Stimulated activated CD4-positive, alpha-beta T cell treated with anti-CD3 and anti-CD28 coated beads, Interleukin-12 subunit alpha, Interleukin-12 subunit beta, amount 100 ng/mL, for 48 hours (primary cell): ENCODE results near the gene HSPA12A.
"Not testable (repeated sequence)": the region's sequence is repeated elsewhere in the genome, so short reads cannot be mapped to it uniquely, and the experiment has no call there.

Source experiments
- DNase-seq, 3 donors: peaks; one replicate each; pipeline ENCODE4 v3.0.0-alpha.2; 2020; ENCODE audit warnings: low read depth in 2 of 3, low spot score in 1 of 3

The HSPA12A gene

DNA sequence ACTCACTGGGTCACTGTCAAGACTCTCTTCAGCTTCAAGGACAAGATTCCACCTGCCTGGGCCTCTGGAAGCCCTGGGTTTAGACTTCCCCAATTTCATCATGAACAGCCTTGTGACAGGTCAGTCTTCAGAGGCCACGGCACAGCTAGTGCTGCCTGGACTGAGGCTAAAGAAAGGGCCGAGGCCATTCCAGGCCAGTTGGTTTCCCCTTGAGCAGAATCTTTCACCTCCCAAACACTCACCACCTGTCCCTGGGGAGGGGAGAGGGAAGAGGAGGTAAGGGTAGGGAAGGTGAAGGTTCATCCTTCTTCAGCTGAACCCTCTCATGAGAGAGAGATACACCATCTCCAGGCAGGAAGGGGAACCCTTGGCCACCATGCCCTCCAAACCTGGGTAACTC is 24.3 kb downstream of the HSPA12A start:
- DNase-seq, result no peak

DNA sequence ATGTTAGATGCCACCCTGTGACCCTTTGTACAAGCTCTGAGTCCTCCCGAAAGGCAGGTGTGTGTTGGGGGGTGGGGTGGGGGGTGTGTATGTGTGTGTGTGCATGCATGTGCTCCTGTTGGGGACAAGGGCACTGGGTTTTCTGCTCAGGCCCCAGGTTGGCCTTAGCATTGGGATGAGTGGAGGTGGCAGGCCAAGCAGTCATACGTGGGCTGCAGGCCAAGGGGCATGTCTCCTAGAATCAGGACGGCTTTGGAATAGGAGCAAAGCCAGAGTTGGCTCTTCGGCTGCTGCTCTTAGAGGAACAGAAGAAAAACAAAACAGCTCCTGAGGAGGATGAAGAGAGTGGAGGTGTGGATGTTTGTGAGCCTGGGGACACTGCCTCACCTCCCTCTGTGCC is 26.0 kb downstream of the HSPA12A start:
- DNase-seq, result no peak

DNA sequence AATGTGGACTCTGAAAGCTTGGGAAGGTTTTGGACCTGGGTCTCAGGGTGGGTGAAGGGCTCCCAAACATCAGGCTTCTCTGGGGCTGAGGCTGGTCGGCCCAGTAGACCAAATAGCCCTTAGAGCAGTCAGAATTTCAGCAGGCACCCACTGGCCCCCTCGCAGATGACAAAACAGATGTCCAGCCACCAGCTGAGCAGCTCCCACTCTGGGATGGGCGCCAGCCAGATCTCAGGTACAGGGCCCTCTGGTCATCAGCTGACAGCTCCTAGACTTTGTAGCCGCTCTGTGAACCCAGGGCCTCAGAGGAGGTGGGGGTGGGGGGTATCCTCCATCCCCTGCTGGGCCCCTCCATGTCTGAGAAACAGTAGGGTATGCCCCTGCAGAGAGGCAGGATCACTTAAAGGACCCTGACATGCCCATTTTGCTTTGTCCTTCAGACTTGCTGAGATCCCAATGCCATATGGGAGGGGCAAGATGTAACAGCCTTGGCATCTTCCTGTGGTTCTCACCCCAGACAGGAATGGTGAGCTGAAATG is 26.5 kb downstream of the HSPA12A start:
- DNase-seq, result no peak

DNA sequence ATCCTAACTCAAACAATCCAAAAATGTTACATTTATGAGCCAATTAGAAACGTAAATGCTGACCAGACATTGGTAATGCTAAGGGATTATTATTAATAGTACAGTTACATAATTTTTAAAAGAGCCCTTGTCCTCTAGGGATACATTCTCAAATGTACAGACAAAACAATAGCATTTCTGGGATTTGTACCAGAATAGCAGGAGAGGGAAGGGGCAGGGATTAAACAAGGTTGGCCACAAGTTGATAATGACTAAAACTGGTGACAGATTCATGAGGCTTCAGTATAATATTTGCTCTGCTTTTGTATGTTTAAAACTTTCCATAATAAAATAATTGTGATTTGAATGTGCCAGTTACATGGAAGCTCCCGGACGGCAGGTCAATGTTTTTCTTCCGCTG is 27.0 kb downstream of the HSPA12A start:
- no peak for DNase-seq

DNA sequence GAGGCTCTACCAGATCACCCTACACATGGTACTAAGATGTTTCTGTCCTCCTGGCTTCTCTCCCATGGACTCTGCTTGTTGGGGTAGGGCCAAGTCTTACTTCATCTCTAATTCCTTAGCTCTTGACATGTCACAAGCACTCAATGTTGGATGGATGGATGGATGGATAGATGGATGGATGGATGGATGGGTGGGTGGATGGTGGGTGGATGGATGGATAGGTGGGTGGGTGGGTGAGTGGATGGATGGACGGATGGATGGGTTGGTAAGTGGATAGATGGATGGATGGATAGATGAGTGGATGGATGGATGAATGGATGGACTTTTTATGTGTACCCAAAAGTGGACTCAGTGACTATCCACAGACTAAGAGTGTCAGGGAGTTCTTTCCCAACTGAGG is 28.5 kb downstream of the HSPA12A start:
- no peak for DNase-seq

DNA sequence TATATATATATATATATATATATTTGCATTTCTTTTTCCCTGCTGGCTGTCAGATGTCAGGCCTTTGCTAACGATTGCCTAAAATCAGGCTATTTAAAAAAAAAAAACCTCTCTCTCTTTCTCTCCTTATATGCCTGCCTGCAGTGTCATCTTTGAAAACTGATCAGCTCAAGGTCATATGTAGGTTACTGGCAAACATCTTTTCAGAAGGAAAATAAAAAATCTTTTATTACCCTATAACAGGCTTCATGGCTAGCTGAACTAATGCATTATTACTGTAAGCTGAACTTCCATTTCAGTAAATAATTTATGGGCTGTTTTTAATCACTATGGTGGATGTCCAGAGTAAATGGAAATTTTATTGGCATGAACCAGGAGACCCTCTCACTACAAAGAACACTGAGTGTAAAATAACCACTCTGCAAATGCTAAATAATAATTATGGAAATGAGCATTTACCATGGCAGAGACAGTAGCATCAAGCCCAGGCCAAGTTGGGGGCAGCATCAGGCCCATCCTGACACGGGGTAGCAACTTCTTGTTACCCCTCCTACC is 29.3 kb downstream of the HSPA12A start:
- DNase-seq, result no peak

DNA sequence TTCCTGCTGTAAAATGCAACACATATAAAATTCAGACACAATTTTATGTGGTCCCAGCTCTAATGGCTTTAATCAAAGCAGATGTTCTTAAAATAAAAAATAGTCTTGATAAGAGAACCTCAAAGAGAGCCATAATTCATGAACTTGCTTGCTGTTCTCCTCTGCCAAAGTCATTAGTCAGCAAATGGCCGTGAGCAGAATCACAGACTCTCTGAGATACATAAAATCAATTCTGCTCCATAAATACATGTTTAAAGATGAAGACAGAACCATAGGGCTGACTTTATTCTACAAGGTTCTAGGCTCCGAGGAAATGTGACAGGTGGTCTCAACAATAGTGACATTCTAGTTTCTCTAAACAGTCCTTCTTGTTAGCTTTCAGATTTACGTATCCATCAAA is 29.8 kb downstream of the HSPA12A start:
- DNase-seq, result no peak

DNA sequence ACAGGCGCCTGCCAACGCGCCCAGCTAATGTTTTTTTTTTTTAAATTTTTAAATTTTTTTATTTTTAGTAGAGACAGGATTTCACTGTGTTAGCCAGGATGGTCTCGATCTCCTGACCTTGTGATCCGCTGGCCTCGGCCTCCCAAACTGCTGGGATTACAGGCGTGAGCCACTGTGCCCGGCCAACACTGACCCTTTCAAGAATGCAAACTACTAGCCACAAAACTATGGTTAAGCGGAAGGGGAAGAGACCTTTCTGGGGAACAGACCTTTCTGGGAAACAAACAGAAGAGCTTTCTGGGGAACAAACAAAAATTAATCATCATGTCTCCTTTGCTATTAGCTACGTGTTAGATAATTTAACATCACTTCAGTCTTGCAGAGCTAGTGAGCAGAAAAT is 30.6 kb downstream of the HSPA12A start:
- DNase-seq, result not testable (repeated sequence)

DNA sequence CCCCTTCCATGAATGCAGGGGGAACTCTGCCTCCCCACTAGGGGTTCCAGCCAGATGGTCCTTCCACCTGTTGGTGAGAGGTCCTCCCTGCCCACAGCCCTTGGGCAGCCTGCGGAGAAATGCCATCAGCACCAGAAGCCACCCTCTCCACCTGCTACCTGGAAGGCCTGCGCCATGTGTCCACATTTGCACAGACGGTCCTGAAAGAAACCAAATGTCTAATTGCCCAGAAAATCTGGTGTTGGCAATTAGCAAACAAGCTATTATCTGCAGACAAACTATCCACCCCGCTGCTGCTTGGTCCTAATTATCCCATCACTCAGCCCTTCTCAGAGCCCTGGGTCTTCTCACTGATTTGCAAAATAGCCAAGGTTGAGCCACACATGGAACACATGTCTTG is 32.3 kb downstream of the HSPA12A start:
- DNase-seq, result no peak

DNA sequence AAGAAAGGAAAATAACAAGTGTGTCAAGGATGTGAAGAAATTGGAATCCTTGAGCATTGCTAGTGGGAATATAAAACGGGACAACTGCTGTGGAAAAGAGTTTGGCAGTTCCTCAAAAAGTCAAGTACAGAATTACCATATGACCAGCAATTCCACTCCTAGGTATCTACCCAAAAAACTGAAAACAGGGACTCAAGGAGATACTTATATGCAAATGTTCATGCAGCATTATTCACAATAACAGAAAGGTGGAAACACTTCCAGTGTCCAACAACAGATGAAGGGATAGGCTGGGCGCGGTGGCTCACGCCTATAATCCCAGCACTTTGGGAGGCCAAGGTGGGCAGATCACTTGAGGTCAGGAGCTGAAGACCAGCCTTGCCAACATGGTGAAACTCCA is 33.5 kb downstream of the HSPA12A start:
- DNase-seq, result no peak

DNA sequence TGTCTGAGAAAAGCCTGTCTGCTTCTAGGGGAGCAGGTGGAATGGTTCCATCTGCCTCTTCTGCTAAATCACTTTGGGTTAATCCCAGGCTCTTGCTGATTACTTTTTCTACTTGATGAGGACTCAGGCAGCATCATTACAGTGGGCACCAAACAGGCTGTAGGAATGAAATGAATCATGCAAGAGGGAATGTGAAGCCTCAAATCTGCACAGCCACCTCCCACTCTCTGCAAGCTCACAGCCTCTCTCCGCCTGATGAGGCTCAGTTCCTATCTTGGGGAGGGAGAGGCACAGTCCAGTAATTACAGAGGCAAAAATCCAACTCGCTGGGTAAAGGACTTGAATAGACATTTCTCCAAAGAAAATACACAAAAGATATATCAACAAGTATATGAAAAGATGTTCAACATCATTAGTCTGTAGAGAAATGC is 34.0 kb downstream of the HSPA12A start:
- DNase-seq, result no peak

DNA sequence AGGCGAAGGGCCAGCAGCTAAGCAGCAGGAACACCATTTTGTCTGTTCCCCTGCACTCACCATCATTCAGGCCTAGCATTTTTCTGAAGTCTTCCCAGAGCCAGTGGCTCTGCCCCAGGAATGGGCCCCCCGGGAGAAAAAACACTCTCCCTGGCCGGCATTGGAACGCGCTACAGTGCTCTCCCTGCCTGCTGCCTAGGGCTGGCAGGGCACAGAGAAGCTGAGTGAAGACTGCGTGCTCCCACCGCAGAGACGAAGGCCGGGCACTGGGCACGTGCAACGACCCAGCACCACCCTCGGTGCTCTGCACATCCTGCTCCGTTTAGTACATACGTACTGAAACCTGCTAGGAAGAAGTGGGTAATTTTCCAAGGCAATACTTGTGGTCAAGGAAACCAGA is 34.4 kb downstream of the HSPA12A start:
- DNase-seq, result no peak

DNA sequence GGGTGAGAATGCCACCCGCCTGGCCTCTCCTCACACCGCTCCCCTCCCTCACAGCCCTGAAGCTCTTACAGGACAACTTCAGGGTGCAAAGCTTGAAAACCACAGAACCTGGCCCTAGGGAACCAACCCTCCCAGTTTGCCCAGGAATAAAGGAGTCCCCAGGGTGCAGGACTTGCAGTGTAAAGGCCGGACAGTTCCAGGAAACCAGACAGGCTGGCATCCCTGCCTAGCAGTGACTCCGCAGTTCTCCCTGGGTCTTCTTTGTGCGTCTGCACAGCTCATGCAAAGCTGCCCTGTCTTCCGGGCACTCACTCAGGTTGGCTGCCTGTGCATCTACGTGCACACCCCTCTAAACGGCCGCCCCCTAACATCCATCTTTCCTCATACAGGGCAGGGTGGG is 36.1 kb downstream of the HSPA12A start:
- DNase-seq, result no peak

DNA sequence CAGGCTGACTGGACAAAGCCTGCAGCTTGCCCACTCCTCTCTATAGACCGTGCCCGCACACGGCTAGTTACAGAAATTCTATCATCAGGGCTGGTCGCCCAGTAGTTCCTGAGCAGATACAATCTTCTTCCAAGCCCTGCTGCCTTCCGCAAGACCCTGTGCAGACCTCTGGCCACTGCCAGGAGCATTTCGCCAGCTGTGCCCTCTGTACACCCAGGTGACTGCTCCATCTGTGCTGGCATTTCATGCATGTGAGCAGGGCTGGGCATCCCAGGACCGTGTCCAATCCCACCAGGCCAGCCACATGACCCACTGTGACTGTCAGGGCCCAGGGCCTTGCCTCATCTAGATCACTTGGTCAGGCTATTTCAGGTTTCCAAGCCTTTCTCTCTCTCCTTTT is 36.9 kb downstream of the HSPA12A start:
- no peak for DNase-seq

DNA sequence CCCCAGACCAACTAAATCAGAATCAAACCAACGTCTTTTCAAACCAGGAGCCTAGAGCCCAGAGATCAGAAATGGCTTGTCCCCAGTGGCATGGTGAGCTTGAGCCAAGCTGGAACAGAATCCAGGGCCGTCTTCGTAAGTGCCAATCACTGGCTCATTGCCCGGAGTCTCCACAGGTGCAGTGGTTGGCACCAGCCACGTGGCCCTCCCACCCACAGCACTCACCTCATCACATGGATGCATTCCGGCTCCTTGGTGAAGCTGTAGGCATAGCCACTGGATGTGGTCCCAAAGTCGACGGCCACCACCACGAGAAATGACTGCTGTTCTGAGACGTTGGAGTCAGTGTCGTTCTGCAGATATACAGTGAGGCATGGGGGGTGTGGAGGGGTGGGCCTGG is 37.4 kb downstream of the HSPA12A start:
- no peak for DNase-seq

DNA sequence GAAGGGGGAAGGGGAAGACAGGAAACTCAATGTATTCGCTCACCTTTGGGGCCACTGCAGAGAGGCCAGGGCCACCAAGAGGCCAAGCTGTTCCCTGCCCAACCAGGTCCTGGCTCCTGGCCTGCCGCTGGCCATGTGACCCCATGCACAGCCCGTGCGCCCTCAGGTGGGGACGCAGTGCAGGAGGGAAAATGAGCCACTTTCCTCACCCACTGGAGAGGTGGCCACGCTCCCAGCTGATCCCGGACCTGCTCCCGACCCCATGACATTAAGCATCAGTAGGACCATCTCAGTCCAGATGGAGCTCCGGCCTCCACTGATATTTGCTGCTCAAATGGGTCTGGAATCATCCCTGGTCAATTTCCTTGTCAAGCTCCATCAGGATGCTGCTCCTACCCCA is 40.2 kb downstream of the HSPA12A start:
- no peak for DNase-seq

DNA sequence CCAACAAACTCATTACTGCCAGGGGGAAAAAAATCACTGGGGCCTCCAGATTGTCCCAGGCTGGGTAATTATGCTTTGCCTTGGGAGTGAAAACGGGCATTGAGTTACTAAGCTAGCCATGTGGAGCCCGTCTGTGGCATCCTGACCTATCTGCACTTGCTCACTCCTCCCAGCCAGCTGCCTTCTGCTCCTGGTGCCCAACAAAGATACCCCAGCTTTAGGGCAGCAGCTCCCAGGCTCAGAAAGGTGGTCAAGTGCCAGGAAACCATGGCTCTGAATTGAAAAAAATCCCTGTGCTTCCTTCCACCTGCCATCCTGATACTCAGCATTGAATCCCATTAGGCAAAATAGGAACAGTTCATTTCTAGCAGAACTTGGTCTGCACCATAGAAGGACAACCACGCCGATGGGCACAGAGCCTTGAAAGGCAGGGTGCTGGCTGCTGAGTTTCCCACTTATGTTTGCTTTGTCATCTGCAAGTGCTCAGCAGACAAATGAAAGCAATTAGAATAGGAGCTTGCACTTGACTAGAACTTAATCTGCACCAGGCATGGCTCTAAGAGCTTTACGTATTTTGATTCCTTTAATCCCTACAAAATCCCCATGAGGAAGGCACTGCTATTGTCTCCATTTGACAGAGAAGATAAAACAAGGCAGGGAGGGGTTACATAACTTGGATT is 42.8 kb downstream of the HSPA12A start:
- no peak for DNase-seq

DNA sequence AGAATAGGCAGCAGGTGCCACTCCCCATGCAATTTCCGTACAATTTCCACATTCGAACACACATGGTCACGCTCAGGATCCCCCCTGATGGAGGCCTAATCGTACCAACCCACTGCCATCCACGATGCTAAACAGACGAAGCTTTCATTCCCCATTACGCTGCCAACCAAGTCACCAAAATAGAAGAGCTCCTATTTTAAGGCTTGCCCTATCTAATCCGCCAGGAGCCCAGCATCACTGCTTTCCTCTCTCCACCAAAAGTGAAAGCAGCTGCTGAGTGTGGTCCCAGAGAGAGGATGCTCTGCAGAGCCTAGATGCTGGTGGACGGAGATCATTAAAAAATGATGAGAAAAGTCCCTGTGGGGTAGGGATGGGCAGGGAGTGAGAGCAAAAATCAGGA is 43.3 kb downstream of the HSPA12A start:
- DNase-seq, result no peak

DNA sequence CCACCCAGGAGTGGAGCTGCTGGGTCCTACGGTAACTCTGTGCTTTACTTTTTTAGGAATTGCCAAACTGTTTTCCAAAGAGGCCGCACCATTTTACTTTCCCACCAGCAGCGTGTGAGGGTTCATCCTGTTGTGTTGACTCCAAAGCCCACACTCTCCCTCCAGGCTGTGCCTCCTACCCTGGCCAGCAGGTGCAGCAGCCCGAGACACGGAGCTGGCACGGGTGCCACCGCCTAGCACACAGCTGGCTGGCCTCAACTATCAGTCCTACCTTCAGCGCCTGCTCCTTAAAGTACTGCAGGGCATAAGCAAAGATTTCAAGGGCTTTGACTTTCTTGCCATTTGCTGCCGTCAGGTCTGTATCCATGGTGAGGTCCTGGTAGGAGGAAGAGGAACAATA is 44.0 kb downstream of the HSPA12A start:
- DNase-seq, result no peak

DNA sequence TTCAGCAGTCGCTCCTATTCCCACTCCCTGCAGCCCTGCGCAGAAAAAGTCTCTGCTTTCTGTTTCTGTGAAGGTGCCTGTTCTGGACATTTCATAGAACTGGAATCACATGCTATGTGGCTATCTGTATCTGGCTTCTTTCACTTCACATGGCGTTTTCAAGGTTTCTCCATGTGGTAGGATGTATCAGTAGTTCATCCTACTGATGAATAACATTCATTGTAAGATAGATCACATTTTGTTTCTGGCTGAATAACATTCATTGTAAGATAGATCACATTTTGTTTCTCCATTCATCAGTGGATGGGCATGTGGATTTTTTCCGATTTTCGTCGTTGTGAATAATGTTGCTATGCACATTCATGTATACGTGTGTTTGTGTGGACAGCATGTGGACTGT is 44.5 kb downstream of the HSPA12A start:
- no peak for DNase-seq

DNA sequence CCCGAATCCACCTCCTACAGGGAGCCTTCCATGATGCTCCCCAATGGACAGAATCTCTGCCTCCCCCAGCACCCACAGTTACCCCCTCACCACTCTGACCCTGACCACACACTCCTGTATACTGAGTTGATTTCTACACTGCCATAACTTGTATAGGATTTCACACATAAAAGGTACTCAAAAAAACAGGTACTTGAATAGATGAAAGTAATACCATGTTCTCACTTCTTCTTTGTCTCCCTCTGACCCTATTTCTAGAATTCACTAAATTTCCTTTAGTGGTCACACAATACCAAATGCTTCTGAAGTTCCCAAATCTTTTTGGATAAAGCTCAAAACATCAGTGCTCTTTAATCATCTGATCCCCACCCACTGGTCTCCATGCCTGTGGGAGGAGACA is 45.4 kb downstream of the HSPA12A start:
- DNase-seq, result no peak

DNA sequence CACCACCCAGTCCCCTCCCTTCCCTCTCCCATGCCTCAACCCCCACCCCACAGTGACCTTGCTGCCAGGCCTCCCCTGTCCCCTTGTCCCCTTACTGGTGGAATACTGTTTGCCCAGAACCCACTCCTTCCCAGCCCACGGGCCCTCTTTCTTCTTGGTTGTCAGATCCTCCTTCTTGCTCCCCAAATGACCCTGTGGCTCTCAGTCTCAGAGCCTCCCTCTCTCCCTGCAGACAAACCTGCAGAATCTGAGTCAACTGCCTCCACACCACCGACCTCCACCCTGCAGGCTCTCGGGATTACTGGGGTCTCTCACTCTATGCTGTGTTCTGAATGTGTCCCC is 47.5 kb downstream of the HSPA12A start:
- no peak for DNase-seq

DNA sequence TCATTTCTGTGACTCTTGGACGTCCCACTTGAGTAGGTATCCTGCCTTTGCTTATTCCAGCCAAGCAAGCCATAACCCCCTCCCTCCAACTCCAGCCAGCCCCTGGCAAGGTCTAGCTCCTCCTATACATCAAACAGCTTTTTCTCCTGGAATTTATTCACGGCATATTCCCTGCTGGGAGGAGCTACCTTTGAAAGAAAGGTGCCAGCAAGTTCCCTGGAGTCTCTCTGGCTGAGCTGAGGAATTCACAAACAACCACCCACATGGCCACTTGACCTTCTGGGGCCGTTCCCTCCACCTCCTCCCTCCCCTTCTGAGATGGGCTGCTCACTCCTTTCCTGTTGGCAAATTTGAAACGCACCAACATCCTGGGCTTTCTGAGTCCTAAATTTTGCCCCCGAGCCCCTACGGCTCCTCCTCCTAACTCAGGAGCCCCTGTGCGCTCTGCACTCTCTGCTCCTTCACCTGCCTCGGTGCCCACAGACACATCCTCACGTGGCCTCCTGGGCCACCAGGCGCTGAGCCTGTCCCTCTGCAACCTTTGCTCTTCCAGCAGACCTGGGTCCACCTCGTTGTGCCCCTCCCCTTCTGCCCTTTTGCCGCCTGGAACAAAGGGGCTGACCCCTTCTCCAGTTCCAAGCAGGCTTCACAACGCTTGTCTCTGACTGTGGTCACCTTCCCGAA is 48.0 kb downstream of the HSPA12A start:
- no peak for DNase-seq
